Kasumi-1 (cell line): Measurements from ENCODE around the gene UGT1A7.
"Not testable (repeated sequence)": the region's sequence is repeated elsewhere in the genome, so short reads cannot be mapped to it uniquely, and the experiment has no call there.

Source experiments
- DNase-seq, 2 experiments: peaks; one replicate each; lab custom pipeline; 2025; lab: John Stamatoyannopoulos, UW

Gene UGT1A7

GRCh38 chr2:233680361-233681045, 1.2 kb upstream of the UGT1A7 start:
- no peak for DNase-seq

- DNase-seq: no peak
Observed at GRCh38 chr2:233684640-233685039, 2.9 kb downstream of the UGT1A7 start.

GRCh38 chr2:233686928-233687327, 5.2 kb downstream of the UGT1A7 start:
- DNase-seq: no peak

- DNase-seq: no peak
Observed at GRCh38 chr2:233688341-233688740, 6.6 kb downstream of the UGT1A7 start.

- no peak for DNase-seq
Observed at GRCh38 chr2:233689031-233689430, 7.3 kb downstream of the UGT1A7 start.

GRCh38 chr2:233689501-233689900, 7.8 kb downstream of the UGT1A7 start:
- no peak for DNase-seq

GRCh38 chr2:233690444-233690843, 8.7 kb downstream of the UGT1A7 start:
- no peak for DNase-seq

GRCh38 chr2:233691443-233692433, 10.0 kb downstream of the UGT1A7 start:
- DNase-seq: no peak

GRCh38 chr2:233692648-233693047, 10.9 kb downstream of the UGT1A7 start, which contains the start of gene UGT1A6:
UGT1A6 (plus strand) TSS chr2:233692890; CDS start chr2:233693005, 115 bp downstream.
- no peak for DNase-seq

GRCh38 chr2:233693963-233694362, 12.3 kb downstream of the UGT1A7 start:
- no peak for DNase-seq

- no peak for DNase-seq
Observed at GRCh38 chr2:233698740-233699139, 17.0 kb downstream of the UGT1A7 start.

GRCh38 chr2:233699424-233700027, 17.8 kb downstream of the UGT1A7 start:
- DNase-seq: no peak

GRCh38 chr2:233700028-233700635, 18.4 kb downstream of the UGT1A7 start:
- no peak for DNase-seq

- DNase-seq: not testable (repeated sequence)
Observed at GRCh38 chr2:233700842-233701241, 19.1 kb downstream of the UGT1A7 start.

GRCh38 chr2:233702238-233702637, 20.5 kb downstream of the UGT1A7 start:
- DNase-seq: no peak

GRCh38 chr2:233705911-233706506, 24.3 kb downstream of the UGT1A7 start:
- DNase-seq: no peak

GRCh38 chr2:233706720-233707119, 25.0 kb downstream of the UGT1A7 start:
- no peak for DNase-seq

GRCh38 chr2:233707940-233708644, 26.4 kb downstream of the UGT1A7 start:
- no peak for DNase-seq

GRCh38 chr2:233708942-233709341, 27.2 kb downstream of the UGT1A7 start:
- DNase-seq: no peak

GRCh38 chr2:233711312-233712008, 29.8 kb downstream of the UGT1A7 start:
- peak; percentile 33 to 54 for DNase-seq
